ENCODE results near the gene FARP1.

FARP1 gene

GRCh38 chr13:98176777-98177608, 34.1 kb downstream of the FARP1 start, which contains the start of gene RNF113B:
TSS of gene RNF113B (minus strand) at chr13:98177269. CDS start at chr13:98177236, 33 bp downstream.
- no peak for DNase-seq

- DNase-seq = no peak
These were observed 37.2 kb downstream of the FARP1 start for GRCh38 chr13:98180092-98180491.

- DNase-seq = no peak
These were observed 38.4 kb downstream of the FARP1 start for GRCh38 chr13:98181111-98181815.

- DNase-seq = no peak
These were observed 39.3 kb downstream of the FARP1 start for GRCh38 chr13:98182153-98182552.

GRCh38 chr13:98182589-98182988, 39.7 kb downstream of the FARP1 start:
- no peak for DNase-seq

- DNase-seq = no peak
These were observed 41.9 kb downstream of the FARP1 start for GRCh38 chr13:98184792-98185191.

GRCh38 chr13:98187155-98187964, 44.5 kb downstream of the FARP1 start:
- DNase-seq = no peak

GRCh38 chr13:98187965-98188261, 45.0 kb downstream of the FARP1 start:
- no peak for DNase-seq

GRCh38 chr13:98188544-98189166, 45.8 kb downstream of the FARP1 start:
- DNase-seq = no peak

GRCh38 chr13:98189841-98190505, 47.1 kb downstream of the FARP1 start:
- no peak for DNase-seq

- DNase-seq = no peak
These were observed 48.1 kb downstream of the FARP1 start for GRCh38 chr13:98190889-98191444.

GRCh38 chr13:98192008-98192407, 49.1 kb downstream of the FARP1 start:
- DNase-seq = no peak

- DNase-seq = no peak
These were observed 52.3 kb downstream of the FARP1 start for GRCh38 chr13:98195054-98195791.

GRCh38 chr13:98198683-98199082, 55.8 kb downstream of the FARP1 start:
- DNase-seq = no peak

- DNase-seq = no peak
These were observed 56.6 kb downstream of the FARP1 start for GRCh38 chr13:98199480-98199879.

GRCh38 chr13:98200211-98200878, 57.5 kb downstream of the FARP1 start:
- no peak for DNase-seq

GRCh38 chr13:98201189-98201588, 58.3 kb downstream of the FARP1 start:
- no peak for DNase-seq

GRCh38 chr13:98201984-98202383, 59.1 kb downstream of the FARP1 start:
- no peak for DNase-seq

GRCh38 chr13:98203646-98204326, 60.9 kb downstream of the FARP1 start:
- DNase-seq = no peak

- DNase-seq = no peak
These were observed 61.7 kb downstream of the FARP1 start for GRCh38 chr13:98204546-98204945.

Data from NCI-H2107 (cell line).